HG02798 (cell line): ENCODE measurements around the gene KRTCAP2.

Experiments
- ATAC-seq: cut with Tn5 transposase; IDR thresholded peaks from one replicate; pipeline ENCODE4 v1.9.1; 2021; ENCODE audit warnings: mild to moderate bottlenecking; ENCODE audit not compliant: unreplicated experiment, poor library complexity

The KRTCAP2 gene

GRCh38 chr1:155137154-155137949 lies 35.8 kb downstream of the KRTCAP2 start:
- no peak for ATAC-seq

DNA sequence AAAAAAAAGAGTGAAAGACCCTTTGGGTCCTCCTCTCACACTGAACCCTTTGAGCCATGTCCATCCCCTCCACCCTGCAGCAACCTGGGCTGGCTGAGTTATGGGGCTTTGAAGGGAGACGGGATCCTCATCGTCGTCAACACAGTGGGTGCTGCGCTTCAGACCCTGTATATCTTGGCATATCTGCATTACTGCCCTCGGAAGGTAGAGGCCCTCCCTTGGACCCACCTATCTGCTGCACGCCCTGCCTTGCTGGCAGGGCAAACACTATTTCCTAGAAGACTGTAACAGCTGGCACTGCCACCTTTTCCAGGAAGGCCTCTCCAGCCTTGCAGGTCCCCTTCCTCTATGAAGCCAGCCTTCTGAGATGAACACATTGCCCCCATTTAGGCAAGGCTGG lies 36.4 kb downstream of the KRTCAP2 start:
- no peak for ATAC-seq

GRCh38 chr1:155135415-155136028 lies 37.6 kb downstream of the KRTCAP2 start, which contains the start of gene SLC50A1:
SLC50A1 (plus strand) TSS chr1:155135852; CDS start chr1:155135912, 60 bp downstream.
- peak; percentile 82 for ATAC-seq

DNA sequence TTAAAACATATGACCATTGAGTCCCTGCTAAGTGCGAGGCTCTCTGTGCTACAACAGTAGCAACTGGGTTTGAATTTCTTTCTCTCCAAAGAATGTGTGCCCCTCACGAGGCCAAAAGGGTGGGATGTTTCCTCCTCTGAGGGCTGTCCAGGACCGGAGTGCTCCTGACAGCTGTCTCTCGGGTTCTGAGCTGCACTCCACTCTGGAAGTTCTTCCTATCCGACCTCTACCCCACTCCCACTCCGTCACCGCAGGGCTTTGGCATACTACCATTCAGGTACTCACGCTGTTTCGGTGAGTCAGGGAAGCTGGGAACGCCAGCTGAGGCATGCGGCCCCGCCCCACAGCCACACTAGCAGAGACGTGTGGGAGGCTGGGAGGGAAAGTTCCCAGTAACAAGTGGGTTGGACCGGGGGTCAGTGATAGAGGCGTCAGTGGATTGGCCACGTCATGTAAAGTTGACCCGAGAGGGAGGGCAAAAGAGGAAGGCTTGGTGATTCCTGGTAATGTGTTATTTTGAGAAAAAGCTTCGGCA lies 38.2 kb downstream of the KRTCAP2 start:
- ATAC-seq = peak; percentile 48

DNA sequence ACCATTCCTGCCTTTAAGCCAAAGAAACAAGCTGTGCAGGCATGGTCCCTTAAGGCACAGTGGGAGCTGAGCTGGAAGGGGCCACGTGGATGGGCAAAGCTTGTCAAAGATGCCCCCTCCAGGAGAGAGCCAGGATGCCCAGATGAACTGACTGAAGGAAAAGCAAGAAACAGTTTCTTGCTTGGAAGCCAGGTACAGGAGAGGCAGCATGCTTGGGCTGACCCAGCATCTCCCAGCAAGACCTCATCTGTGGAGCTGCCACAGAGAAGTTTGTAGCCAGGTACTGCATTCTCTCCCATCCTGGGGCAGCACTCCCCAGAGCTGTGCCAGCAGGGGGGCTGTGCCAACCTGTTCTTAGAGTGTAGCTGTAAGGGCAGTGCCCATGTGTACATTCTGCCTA lies 38.8 kb downstream of the KRTCAP2 start:
- ATAC-seq = no peak

DNA sequence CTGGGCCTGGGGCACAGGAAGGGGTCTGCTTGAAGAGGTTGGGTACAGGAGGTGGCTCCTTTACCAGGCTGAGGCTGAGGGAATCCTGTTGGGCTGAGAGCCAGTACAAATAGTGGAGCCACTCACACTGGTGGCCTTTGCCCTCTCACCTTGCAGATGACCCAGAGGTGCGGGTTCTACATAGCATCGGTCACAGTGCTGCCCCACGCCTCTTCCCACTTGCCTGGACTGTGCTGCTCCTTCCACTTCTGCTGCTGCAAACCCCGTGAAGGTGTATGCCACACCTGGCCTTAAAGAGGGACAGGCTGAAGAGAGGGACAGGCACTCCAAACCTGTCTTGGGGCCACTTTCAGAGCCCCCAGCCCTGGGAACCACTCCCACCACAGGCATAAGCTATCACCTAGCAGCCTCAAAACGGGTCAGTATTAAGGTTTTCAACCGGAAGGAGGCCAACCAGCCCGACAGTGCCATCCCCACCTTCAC lies 39.3 kb downstream of the KRTCAP2 start:
- no peak for ATAC-seq

- no peak for ATAC-seq
Measured at GRCh38 chr1:155131856-155132255, 41.2 kb downstream of the KRTCAP2 start.

DNA sequence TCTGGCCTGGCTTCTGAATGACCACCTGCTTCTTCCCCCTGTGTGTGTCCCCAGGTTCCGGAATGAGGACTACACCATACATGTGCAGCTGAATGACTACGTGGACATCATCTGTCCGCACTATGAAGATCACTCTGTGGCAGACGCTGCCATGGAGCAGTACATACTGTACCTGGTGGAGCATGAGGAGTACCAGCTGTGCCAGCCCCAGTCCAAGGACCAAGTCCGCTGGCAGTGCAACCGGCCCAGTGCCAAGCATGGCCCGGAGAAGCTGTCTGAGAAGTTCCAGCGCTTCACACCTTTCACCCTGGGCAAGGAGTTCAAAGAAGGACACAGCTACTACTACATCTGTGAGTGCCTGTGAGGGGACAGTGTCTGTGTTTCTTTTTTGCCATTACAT lies 41.8 kb downstream of the KRTCAP2 start:
- ATAC-seq = no peak

GRCh38 chr1:155130272-155131006 lies 42.7 kb downstream of the KRTCAP2 start:
- ATAC-seq = no peak

DNA sequence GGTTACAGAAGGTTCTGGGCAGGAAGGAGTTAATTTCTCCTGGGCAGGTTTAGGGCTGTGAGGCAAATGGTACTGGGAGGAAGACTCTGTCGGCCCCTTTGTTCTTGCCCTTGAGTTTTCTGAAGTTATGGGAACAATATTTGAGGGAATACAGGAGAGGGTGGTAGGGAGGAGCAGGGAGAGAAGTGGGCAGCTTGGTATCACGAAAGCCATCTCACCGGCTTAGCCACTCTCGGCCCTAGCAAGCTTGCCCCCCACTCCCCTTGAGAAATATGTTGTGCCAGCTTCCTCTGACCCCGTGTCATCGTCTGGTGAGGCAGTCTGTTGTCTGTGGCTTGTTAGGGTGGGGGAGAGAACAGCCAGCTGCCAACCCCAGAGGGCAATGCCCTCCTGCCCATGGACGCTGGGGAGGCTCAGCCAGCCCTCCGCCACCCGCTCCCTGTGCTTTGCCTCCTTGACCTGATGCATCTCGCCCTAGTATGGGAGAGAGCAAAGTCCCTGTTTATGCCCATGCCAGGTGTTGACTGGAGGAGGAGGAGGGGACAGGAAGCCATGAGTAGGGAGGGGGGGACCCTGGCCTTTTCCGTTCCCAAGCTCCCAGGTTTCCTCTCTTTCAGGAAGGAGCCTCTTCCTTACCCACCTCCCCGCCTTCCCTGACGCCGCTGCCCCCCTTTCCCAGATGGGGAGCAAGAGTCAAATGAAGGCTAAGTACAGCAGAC lies 44.2 kb downstream of the KRTCAP2 start:
- no peak for ATAC-seq

GRCh38 chr1:155127967-155128754 lies 44.9 kb downstream of the KRTCAP2 start:
- no peak for ATAC-seq

GRCh38 chr1:155127105-155127966 lies 45.8 kb downstream of the KRTCAP2 start, which contains the start of gene EFNA1:
EFNA1 (plus strand) TSS chr1:155127876; CDS start chr1:155127978, 102 bp downstream.
- no peak for ATAC-seq

- ATAC-seq = no peak
Measured at GRCh38 chr1:155126556-155127104, 46.5 kb downstream of the KRTCAP2 start.

- ATAC-seq = no peak
Measured at GRCh38 chr1:155125946-155126555, 47.1 kb downstream of the KRTCAP2 start.

DNA sequence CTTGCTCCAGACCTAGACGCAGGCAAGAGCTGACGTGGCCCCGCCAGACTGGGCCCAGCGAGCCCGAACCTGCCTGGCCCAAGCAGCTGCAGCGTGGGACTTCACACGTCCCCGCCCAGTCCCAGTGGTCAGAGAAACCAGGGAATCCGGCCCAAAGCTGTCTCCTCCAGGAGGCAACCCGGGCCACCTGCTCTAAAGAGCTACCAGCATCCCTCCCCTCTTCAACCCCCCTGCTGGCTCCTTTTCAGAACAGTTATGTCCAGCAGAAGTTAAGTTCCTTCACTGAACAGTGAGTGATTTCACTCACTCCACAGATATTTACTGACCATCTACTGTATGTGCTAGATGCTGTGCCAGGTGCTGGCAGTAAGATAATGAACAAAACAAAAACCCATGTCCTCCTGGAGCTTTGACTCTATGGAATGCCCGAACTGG lies 47.6 kb downstream of the KRTCAP2 start:
- ATAC-seq = no peak

- no peak for ATAC-seq
Measured at GRCh38 chr1:155124503-155125463, 48.3 kb downstream of the KRTCAP2 start.
